GM19455 (cell line): ENCODE measurements around the gene ZNF275.
A peak's percentile ranks its signal among the peaks of the same experiment; 100 is the strongest.
"Not testable (repeated sequence)": the region's sequence is repeated elsewhere in the genome, so short reads cannot be mapped to it uniquely, and the experiment has no call there.

Experiments
- ATAC-seq: cut with Tn5 transposase; IDR thresholded peaks from one replicate; pipeline ENCODE4 v1.9.1; 2021; ENCODE audit not compliant: unreplicated experiment

Gene ZNF275, protein sequence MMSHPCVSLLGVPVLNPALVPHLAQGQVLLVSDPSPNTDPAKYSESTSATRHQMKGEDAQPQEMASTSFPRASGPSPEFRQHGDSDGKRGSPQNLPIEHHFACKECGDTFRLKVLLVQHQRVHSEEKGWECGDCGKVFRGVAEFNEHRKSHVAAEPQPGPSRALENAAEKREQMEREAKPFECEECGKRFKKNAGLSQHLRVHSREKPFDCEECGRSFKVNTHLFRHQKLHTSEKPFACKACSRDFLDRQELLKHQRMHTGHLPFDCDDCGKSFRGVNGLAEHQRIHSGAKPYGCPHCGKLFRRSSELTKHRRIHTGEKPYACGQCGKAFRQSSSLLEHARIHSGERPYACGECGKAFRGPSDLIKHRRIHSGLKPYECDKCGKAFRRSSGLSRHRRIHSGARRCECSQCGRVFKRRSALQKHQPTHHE

DNA sequence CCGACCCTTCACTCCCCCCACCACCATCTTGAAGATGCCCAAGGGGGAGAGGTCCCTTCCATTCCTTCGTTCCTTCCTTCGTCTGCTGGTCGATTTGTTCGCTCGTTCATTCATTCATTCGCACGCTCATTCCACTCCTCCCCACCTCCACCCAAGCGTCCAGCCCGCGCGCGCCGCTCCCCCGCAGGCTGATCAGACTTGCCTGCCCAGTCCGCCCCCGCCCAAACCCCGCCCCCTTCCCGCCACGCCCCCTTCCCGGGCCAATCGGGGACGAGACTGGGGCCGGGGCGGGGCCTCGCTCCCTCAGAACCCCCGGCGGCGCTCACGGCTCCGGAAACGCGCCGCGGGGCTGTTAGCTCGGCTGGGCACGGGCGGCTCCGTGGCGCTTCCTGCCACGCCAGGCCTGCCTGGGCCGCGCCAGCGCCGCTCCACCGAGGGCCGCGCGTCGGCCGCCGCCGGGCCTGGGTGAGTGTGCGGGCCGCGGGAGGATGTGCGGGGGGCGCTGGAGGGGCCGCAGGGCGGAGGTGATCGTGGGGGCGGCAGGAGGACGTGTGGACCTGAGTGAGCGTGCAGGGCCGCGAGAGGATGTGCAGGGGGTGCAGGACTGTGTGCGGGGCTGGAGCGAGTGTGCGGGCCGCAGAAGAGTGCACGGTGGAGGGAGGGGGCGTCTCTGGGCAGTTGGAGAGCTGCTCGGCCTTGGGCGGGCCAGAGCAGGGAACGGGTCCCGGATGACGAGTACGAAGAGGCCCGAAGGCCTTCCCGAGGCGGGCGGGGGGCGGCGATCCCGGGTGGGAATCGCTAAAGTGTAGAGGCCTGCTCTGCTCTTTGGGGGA, at the start of gene ZNF275:
Gene ZNF275, plus strand, starts transcription at position 333 of the 833 bp plus-strand sequence. CDS start 2,527 bp downstream, outside the sequence.
- peak; percentile 88 for ATAC-seq

DNA sequence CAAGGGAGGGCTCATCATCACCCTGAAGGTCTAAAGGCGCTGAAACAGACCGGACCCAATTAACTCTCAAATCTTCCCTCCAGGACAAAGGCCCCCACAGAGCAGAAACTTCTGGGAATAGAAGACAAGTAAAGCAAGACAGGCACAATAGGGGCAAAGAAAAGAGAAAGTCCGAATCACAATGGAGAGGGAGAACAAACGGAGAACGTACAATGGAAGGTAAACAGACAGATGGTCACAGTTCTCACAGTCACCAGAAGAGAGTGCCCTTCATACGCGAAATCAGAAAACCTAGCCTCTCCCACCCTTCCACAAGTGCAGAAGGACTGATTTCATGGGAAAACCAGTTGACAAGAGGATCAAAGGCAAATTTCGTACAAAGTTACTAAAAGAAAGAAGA, 48.3 kb upstream of the ZNF275 start:
- ATAC-seq = not testable (repeated sequence)

DNA sequence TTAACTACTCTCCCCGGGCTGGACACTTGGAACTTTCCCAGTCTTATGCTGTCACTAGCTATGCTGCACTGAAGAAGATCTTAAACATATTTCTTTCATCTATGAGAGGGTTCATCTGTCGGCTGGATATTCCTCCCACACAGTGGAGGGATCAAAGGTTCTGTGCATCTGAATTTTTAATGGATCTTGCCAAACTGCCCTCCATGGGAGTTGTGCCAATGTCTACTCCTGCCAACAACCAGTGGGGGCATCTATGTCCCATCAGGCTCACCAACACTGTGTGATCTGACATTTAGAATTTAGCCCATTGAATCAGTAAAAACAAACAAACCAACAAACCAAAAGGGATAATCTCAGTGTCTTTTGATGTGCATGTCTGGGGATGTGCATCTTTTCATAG, 45.1 kb upstream of the ZNF275 start:
- ATAC-seq = not testable (repeated sequence)

DNA sequence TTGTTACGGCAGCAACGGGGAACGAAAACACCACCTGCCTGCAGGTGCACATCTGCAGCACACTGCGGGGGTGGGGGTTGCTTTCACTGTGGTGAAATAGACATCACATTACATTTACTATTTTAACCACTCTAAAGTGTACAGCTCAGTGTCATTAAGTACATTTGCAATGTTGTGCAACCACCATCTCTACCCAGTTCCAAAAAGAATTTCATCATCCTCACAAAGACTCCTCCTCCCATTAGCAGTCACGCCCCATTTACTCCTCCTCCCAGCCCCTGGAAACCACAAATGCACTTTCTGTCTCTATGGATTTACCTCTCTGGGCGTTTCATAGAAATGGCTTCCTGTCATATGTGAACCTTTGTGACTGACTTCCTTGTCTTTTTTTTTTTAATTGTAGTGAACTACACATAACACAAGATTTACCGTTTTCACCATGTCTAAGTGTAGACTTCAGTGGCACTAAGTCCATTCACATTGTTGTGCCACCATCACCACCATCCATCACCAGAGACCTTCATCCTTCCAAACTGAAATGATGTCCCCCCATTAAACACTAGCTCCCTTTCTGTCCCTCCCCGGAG, 40.4 kb upstream of the ZNF275 start:
- ATAC-seq = not testable (repeated sequence)

DNA sequence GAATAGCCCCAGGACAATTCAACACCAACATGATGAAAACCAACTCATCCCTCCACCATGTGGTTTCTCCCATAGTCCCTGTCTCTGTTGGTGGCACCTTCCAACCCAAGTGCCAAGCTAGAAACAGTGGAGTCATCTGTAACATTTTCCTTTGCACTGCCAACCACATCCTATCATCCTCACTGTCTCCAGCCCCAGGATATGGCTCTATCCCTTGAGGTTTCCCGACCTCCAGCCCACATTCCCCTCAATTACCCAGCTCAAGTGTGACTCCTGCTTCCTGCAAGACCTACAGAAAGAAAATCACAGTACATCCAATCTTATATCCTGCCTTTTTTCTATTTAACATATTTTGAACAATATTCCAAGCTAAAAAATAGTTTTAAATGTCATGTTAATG, 36.6 kb upstream of the ZNF275 start:
- no peak for ATAC-seq

DNA sequence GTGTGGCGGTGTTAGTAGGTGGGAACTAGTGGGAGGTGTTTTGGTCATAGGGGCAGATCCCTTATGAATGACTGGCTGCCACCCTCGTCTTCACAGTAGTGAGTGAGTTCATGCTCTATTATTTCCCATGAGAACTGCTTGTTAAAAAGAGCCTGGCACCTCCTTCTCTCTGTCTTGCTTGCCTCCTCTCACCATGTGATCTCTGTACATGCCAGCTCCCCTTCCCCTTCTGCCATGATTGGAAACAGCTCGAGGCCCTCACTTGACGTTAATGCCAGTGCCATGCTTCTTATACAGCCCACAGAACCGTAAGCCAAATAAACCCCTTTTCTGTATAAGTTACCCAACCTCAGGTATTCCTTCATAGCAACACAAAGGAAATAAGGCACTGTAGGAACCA, 34.1 kb upstream of the ZNF275 start:
- ATAC-seq = no peak

DNA sequence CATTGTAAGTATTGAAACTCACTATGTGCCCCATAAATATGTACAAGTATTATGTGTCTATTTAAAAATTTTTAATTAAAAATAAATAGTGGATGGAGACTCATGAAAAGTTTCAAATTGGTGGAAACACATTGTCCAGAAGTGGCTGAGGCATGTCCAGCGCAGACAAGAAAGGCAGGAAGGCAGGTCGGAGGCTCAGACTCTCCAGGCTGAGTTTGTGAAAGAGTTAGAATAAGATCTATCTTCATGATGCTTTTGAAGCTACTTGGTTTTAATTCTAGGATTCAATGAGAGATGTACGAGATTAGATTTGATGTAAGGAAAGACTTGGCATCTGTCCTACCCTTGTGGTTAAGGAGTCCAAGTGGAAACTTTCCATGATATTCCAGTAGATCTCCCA, 32.2 kb upstream of the ZNF275 start:
- ATAC-seq = no peak

DNA sequence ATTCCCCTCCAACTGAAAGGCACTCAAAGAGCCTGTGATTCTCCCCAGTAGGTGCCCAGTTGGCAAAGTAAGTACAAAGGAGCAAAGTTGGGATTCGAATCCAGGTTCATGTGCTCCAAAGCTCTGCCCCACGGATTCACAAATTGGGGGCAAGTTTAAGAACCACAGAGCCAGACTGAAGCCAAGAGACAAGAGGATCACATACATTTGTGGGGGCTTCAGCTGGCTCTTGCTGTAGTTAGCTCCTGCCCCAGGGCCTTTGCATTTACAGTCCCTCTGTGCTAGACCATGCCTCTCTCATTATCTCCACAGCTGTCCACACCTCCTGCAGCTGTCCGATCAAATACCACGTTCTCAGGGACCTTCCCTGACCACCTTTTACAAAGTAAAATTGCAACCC, 31.2 kb upstream of the ZNF275 start:
- ATAC-seq = no peak

DNA sequence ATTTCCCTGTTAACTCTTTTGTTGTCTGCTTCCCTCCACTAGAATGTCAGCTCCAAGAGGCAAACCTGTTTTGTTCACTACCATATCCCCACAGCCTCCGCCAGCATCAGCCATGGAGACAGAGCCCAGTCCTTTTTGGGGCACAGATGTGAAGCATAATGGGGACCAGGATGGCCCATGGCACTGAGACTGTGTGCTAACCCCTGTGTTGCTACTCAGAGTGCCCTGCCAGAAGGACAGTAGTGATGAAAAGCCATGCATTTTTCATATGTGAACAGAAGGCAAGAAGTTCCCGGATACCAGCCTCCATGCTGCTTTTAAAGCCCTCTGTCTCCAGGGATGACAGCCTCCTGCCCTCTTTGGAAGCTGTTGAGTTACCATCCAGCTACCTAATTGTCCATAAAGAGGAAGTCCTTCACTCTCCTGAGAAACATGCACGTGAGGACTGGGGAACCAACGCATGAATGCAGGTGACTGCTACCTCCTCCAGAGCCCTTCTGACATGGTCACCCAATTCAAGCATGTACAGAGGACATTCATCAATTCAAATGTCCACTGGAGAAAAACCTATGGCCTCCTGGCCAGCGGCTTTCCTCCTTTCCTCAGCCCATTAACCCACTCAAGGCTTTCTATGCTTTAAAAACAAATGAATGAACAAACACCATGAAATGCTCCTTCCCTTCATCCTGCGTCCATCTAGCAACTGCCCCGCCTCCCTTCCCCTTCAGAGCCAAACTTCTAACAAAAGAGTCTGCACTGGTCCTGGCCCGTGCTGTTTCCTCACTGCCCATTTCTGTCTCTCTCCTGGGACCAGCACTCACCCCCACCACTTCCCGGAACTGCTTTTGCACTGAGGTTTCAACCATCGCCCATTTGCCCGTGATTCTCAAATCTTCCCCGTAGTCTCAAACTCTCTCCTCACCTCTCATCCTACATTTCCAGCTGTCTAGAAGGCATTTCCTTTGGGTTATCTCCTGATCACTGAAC, 30.4 kb upstream of the ZNF275 start:
- ATAC-seq = no peak

DNA sequence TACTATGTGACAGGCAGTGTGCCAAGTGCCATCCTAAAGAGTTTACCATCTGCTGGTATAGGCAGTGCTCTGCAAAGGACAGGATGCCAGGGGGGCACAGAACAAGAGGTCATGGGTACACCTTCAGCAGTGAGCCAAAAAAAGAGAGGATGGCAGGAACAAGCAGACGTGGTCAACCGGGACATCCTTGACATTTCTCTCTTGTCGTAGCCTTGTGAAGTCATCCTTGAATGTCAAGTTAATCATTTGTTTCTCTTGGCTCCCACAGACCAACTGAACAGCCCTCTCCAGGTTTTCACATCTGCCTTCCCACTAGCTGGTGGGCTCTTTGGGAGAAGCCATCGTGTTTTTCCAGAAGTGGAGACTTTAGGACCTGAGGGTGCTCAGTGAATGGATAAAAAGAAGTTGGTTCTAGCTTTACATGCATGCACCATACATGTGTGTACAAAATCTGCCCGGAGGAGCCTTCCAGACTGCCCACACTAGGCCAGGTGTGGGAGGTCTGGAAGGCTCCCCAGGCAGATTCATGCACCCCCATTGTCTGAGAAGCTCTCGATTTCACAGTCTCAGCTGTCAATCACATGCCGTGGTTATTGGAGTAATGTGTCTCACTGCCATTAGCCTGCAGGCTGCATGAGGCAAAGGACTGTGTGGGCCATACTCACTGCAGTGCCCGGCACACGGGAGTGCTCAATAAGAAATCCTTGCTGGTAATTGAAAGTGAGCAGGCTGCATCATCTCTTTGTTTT, 28.8 kb upstream of the ZNF275 start:
- no peak for ATAC-seq

DNA sequence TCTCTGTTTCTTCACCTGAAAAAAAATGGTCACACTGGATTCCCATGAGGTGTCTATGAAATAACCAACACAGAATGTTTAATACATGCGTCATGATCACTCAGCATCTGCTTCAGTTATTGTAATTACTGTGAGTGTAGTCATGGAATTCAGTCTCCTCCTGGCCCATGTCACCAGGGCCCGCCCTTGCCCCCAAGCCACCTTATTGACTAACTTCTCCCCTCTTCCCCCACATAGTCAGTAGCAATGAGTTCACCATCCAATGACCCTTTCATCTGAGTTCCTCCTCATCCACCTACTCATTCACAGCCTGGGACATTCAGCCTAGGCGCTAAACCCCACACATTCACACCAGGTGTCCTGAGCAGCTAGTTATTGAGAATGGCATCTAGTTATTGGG, 28.0 kb upstream of the ZNF275 start:
- ATAC-seq = no peak

DNA sequence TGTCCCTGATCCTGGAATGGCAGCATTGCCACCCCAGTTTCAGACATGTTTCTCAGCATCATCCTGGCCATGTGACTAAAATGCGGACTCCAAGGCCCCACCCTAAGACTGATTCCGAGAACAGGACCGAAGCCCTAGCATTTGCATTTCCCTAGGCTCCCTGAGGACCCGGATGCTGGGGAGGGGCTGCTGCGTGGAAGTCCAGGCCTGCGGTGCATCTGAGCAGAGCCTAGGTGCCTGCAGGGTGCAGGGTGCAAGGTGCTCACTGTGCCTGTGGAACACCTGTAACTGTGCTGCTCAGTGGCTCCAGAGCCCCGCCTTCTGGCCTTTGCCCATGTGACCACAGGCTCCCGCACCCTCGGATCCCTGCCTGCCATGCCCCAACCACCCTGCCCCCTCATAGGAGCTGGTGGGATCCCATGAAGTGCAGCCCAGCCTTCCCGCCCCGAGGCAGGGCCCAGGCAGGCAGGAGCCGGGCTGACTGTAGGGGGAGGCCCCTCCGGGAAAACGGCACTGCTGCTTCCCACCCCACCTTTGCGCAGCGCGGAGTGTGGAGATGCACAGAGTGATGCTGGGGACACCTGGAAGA, 27.3 kb upstream of the ZNF275 start:
- no peak for ATAC-seq

DNA sequence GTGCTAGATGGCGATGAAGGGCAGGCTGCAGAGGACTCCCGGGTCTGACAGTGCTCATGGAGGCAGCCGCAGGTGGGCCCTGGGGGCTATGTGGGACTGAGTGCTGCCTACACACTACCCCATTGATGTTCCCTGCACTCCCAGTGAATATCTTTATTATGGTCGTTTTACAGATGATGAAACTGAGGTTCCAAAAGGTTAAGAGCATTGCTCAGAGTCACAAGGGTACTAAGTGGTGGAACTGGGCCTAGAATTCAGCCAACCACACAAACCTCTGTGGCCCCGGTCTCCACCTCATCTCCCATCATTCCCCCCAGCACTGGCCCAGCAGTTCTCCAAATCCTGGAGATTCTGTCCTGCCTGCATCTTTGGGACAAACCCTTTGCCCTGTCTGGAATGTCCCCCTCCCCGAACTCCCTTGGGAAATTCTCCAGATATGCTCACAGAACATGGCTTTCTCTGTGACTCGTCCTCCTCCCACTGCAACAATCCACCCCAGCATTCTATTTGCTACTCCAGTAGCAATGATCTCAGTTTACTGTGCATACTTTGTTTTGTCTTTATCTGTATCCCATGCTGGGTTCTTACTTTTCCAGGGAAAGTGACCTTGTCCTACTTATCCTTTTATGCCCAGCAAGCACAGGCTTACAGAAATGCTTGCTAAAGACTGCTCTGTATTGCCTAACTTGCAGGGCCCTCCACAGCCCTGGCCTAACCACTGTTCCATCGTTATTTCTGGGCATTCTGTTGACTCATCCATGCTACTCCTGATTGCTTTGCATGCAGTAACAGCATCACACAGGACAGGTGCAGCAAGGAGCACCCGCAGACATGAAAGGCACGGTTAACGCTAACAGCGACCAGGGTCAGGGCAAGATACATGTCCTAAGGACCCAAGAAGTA, 26.4 kb upstream of the ZNF275 start:
- no peak for ATAC-seq

DNA sequence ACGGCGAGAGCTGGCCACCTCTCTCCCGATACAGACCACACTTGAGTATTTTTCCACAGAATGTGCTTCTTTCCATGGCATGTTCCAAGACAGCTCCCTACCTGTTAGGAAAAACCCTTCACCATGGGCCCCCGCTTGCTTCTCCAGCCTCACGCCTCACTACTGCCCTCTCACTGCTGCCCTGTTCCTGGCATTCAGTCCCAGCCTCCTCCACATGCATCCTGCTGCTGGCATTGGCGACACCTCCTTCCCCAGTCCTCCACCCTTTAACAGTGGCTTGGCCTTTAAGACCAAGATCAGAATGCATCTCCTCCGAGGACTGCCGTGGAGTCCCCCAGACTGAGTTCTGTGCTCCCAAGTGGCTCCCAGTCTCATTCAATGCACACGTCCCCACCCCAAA, 23.1 kb upstream of the ZNF275 start:
- ATAC-seq = no peak

DNA sequence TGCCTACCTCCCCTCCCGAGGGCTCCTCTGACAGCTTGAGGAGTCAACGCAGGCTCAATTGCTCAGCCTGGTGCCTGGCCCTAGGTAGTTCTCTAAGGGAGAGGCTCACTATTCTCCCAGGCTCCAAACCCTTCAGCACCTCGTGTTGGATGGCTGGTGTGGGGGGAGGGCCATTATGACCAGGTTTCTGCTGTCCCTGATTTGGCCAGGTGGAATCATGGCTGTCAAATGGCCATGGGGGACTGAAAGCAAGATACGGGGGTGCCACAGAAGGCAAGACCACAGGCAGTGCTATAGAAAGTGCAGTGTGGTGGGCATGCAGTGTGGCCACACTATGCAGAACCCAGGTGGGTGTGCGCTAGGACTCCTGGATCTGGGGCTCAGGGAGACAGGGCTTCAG, 21.9 kb upstream of the ZNF275 start:
- ATAC-seq = no peak

DNA sequence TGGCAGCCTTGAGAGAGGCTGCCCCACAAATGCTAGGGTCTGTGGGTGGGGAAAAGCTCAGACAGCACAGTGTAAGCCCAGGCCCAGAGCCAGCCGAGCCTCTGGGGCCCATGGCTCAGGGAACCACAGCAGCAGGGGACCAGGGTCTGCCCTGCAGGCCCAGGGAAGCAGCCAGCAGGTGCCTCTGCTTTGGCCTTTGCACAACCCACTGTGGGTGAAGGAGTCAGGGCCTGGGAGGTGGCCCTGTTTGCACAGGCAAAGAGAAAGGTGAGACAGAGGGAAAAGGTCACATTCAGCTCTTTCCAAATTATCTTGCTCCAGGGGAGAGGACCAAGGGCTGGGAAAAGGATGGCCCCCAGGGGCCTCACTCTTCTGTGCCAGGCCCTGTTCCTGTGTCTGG, 21.1 kb upstream of the ZNF275 start:
- ATAC-seq = no peak

DNA sequence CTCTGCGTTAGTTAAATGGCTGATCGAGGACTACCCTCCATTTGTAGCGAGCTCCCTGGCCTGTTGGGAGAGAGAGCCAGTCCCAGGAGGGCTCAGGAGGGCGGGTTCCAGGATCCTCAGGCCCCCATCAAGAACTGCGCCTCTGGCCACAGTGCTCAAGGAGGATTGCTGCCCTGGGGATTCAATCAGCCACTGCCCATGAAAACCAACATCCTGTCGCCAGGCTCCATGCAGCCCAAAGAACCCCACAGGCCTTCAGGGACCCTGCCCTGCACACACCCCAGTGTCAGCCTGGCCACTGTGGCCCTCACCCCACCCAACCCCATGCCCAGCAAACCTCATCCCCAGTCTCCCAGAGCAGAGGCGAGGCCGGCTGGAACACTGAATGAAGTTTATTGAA, 16.6 kb upstream of the ZNF275 start:
- no peak for ATAC-seq

DNA sequence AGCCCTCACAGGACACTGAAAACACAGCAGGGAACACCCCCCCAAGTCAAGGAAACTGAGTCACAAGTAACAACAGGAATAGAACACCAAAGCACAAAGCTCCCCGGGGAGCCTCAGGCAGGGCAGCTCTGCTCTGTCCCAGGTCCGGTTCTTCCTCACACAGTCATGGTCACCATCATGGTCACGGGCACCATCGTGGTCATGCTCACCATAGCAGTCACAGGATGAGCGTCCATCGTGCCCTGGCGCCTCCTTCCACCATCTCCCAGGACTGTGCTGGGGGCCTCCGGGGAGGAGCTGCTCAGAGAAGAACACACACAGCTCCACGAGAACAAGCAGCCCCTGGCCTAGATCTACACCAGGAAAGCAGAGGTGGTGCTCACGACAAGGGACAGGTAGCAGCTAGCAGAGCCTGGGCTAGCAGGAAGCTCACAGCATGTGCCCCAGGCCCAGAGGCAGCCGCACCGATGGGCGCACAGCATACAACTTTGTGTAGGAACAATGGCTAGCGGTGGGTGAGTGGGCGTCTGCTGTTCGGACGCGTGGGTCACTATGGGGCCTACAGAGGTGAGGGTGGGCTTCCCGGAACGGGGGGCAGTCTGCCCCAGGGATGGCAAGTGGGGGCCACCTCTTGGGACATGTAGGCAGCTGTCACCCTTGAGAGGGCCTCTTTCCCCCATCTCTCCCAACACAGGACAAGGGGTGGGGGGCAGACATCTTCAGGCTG, 15.8 kb upstream of the ZNF275 start:
- ATAC-seq = no peak
